ENCODE data around the gene CPSF3.

- no peak for TF ChIP-seq EZH2 (IDR thresholded peaks at IDR 0.05; ENCODE audit: borderline replicate concordance, insufficient read depth, low read depth, low read length, poor library complexity, severe bottlenecking)
- no peak for TF ChIP-seq CTCF (IDR thresholded peaks at IDR 0.05)
Measured at GRCh38 chr2:9473985-9474360, 50.5 kb downstream of the CPSF3 start.

All from B cell (primary cell).